ENCODE data around the gene RAD51B. TPM values are rescaled to one million over a fixed set of nuclear protein-coding genes. Genes with fewer than 3 reads are reported as not detected.

The RAD51B gene
- total RNA-seq, 1 experiment from 2014 or later: 10.8 TPM

DNA sequence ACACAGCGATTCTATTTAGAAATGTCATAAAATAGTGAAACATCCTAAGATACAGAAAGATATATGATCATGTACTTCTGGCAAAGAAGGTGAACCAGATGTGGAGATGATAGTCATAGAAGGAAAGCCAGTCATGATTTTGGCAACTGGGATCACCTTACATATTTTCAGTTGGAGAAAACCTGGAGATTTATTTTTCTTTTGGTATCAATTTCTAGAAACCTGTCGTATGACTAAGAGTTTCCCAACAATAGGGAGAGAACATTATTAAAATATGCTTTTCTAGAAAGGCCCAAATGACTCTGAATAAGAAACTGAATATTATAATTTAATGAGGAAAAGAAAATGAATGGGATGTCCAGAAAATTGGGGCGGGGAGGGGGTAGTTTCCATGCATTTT lies 576.9 kb downstream of the RAD51B start:
- BruUV-seq (replicated peaks): no TSS peak
- no peaks in the 10 kb centered on the region for H3K27me3 ChIP-seq (ENCODE audit: low read length)
- ChIA-PET POLR2A (ENCODE audit: unreplicated experiment) (no interaction called here), CTCF (no interaction called here)
- H3K4me2 ChIP-seq (ENCODE audit: low read length): no peak overlapping the region
- no peaks in the 10 kb centered on the region for H3F3A ChIP-seq (ENCODE audit: low read length, unreplicated experiment)
- TF ChIP-seq EZH2 (IDR thresholded peaks at IDR 0.05; ENCODE audit: low read length, unreplicated experiment) (no peak), EZH2phosphoT487 (IDR thresholded peaks at IDR 0.05; ENCODE audit: borderline replicate concordance, low read length) (no peak)
- TF ChIP-seq, protein P1, sequence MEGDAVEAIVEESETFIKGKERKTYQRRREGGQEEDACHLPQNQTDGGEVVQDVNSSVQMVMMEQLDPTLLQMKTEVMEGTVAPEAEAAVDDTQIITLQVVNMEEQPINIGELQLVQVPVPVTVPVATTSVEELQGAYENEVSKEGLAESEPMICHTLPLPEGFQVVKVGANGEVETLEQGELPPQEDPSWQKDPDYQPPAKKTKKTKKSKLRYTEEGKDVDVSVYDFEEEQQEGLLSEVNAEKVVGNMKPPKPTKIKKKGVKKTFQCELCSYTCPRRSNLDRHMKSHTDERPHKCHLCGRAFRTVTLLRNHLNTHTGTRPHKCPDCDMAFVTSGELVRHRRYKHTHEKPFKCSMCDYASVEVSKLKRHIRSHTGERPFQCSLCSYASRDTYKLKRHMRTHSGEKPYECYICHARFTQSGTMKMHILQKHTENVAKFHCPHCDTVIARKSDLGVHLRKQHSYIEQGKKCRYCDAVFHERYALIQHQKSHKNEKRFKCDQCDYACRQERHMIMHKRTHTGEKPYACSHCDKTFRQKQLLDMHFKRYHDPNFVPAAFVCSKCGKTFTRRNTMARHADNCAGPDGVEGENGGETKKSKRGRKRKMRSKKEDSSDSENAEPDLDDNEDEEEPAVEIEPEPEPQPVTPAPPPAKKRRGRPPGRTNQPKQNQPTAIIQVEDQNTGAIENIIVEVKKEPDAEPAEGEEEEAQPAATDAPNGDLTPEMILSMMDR (conservative IDR thresholded peaks at IDR 0.05; ENCODE audit: low read depth, low read length): no peak
- no peak overlapping the region for H3K4me3 ChIP-seq (ENCODE audit: low read length)
- H2AFZ ChIP-seq (ENCODE audit: low read length): no peak overlapping the region
- no peak for ATAC-seq
- no peaks in the 10 kb centered on the region for H3K36me3 ChIP-seq (ENCODE audit: low read depth, low read length)
- no peaks in the 10 kb centered on the region for H3K9me3 ChIP-seq (ENCODE audit: low read length)
- H3K9ac ChIP-seq (ENCODE audit: low read length): no peak overlapping the region
- no peaks in the 10 kb centered on the region for H3K9me2 ChIP-seq (replicated peaks; ENCODE audit: low read length)
- intact Hi-C loops (cut with micrococcal nuclease): no loop called here
- no peak overlapping the region for H3K27ac ChIP-seq (ENCODE audit: low read length)
- H4K20me1 ChIP-seq (ENCODE audit: low read length): no peaks in the 10 kb centered on the region
- no peak for DNase-seq
- H3K79me2 ChIP-seq (ENCODE audit: low read length): no peaks in the 10 kb centered on the region
- H3K4me1 ChIP-seq (ENCODE audit: insufficient read depth, low read length): no peaks in the 10 kb centered on the region

DNA sequence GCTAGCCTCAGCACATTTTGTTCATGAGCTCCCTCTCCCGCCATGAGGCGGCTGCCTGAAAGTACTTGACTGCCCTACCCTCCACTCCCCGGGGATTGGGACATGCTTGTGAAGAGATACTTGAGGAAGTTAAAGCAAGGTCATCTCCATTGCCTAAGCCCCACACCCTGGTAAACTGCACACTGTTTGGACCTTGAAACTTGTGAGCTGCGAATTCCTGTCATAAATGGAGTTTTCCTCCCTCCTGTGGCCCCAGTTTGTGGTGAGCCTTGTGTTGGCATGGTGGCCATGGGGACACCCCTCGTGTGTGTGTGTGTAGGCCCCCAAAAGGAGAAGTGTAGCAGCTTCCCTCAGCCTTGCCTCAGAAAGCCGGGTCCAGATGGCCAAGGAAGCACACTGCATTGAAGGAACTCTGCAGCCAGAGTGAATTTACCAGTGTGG lies 577.8 kb downstream of the RAD51B start:
- DNase-seq (no peak), ATAC-seq (no peak)
- intact Hi-C loops (cut with micrococcal nuclease): no loop called here
- Histone ChIP-seq H3K4me2 (ENCODE audit: low read length) (no peak overlapping the region), H3K4me1 (ENCODE audit: insufficient read depth, low read length) (no peaks in the 10 kb centered on the region), H3K9ac (ENCODE audit: low read length) (no peak overlapping the region), H3K36me3 (ENCODE audit: low read depth, low read length) (no peaks in the 10 kb centered on the region), H4K20me1 (ENCODE audit: low read length) (no peaks in the 10 kb centered on the region), H2AFZ (ENCODE audit: low read length) (no peak overlapping the region), H3K9me3 (ENCODE audit: low read length) (no peaks in the 10 kb centered on the region), H3K9me2 (replicated peaks; ENCODE audit: low read length) (no peaks in the 10 kb centered on the region), H3F3A (ENCODE audit: low read length, unreplicated experiment) (no peaks in the 10 kb centered on the region), H3K4me3 (ENCODE audit: low read length) (no peak overlapping the region), H3K27ac (ENCODE audit: low read length) (no peak overlapping the region), H3K27me3 (ENCODE audit: low read length) (no peaks in the 10 kb centered on the region), H3K79me2 (ENCODE audit: low read length) (no peaks in the 10 kb centered on the region)
- no TSS peak for BruUV-seq (replicated peaks)
- ChIA-PET POLR2A (ENCODE audit: unreplicated experiment) (no interaction called here), CTCF (no interaction called here)
- no peak for TF ChIP-seq EZH2phosphoT487 (IDR thresholded peaks at IDR 0.05; ENCODE audit: borderline replicate concordance, low read length)
- TF ChIP-seq EZH2 (IDR thresholded peaks at IDR 0.05; ENCODE audit: low read length, unreplicated experiment): no peak
- TF ChIP-seq, protein P1 (conservative IDR thresholded peaks at IDR 0.05; ENCODE audit: low read depth, low read length): no peak

GRCh38 chr14:68397822-68398221 lies 578.2 kb downstream of the RAD51B start:
- Histone ChIP-seq H3K4me2 (ENCODE audit: low read length) (no peak overlapping the region), H2AFZ (ENCODE audit: low read length) (no peak overlapping the region)
- POLR2A ChIA-PET (ENCODE audit: unreplicated experiment): no interaction called here

More at GRCh38 chr14:68397822-68398221, 578.2 kb downstream of the RAD51B start:
- Histone ChIP-seq H3K4me3 (ENCODE audit: low read length) (no peak overlapping the region), H3K9ac (ENCODE audit: low read length) (no peak overlapping the region), H3K4me1 (ENCODE audit: insufficient read depth, low read length) (no peaks in the 10 kb centered on the region), H3F3A (ENCODE audit: low read length, unreplicated experiment) (no peaks in the 10 kb centered on the region), H4K20me1 (ENCODE audit: low read length) (no peaks in the 10 kb centered on the region), H3K9me3 (ENCODE audit: low read length) (no peaks in the 10 kb centered on the region), H3K9me2 (replicated peaks; ENCODE audit: low read length) (no peaks in the 10 kb centered on the region), H3K27ac (ENCODE audit: low read length) (no peak overlapping the region), H3K36me3 (ENCODE audit: low read depth, low read length) (no peaks in the 10 kb centered on the region), H3K79me2 (ENCODE audit: low read length) (no peaks in the 10 kb centered on the region), H3K27me3 (ENCODE audit: low read length) (no peaks in the 10 kb centered on the region)
- ATAC-seq: no peak
- CTCF ChIA-PET: no interaction called here
- BruUV-seq (replicated peaks): no TSS peak
- DNase-seq: no peak
- intact Hi-C loops (cut with micrococcal nuclease): no loop called here
- TF ChIP-seq EZH2phosphoT487 (IDR thresholded peaks at IDR 0.05; ENCODE audit: borderline replicate concordance, low read length): no peak
- no peak for TF ChIP-seq EZH2 (IDR thresholded peaks at IDR 0.05; ENCODE audit: low read length, unreplicated experiment)
- TF ChIP-seq, protein P1 (conservative IDR thresholded peaks at IDR 0.05; ENCODE audit: low read depth, low read length): no peak

Measured in PC-3 (cell line).